Testis (tissue), 2 donors: ENCODE data around the gene CNN1.

Experiments used
- CTCF ChIP-seq, 3 experiments: fragments of 450-650 bp in 2 of 3; fragments of 200-600 bp in 1 of 3; sonication (generic) in 1 of 3; IDR thresholded peaks; one replicate each; pipeline ENCODE4 v1.5.1; 2016 to 2019; ENCODE audit warnings: antibody characterized with exemption in 3 of 3, mild to moderate bottlenecking in 2 of 3, moderate library complexity in 1 of 3
- POLR2A ChIP-seq: fragments of 450-650 bp; IDR thresholded peaks from one replicate; pipeline ENCODE4 v1.6.1; 2017; ENCODE audit warnings: antibody characterized with exemption, mild to moderate bottlenecking, moderate library complexity

- TF ChIP-seq CTCF (IDR thresholded peaks at IDR 0.05) (no peak), POLR2A (no peak)
Observed at GRCh38 chr19:11541238-11541637, 2.6 kb downstream of the CNN1 start.
